HepG2 (cell line): Measurements from ENCODE around the gene CLCN2. TPM values are rescaled to one million over a fixed set of nuclear protein-coding genes. Genes with fewer than 3 reads are reported as not detected.

ENCODE experiments used
- BRD4 ChIP-seq: sonication (generic); formaldehyde crosslinking; IDR thresholded peaks from 2 replicates; pipeline ENCODE4 v1.4.0; 2020; ENCODE audit warnings: missing genetic modification reagents
- ETV5 ChIP-seq: IDR thresholded peaks from 2 replicates; pipeline ENCODE4 v1.6.1; 2018; ENCODE audit warnings: missing biosample characterization, missing genetic modification reagents, inconsistent platforms, borderline replicate concordance
- GLI4 ChIP-seq: sonication (generic); formaldehyde crosslinking; IDR thresholded peaks from 2 replicates; pipeline ENCODE4 v1.5.1; 2020; ENCODE audit warnings: missing genetic modification reagents, mild to moderate bottlenecking, moderate library complexity, borderline replicate concordance
- GPN1 ChIP-seq: sonication (generic); formaldehyde crosslinking; IDR thresholded peaks from 2 replicates; pipeline ENCODE4 v1.5.1; 2020; ENCODE audit warnings: missing genetic modification reagents, borderline replicate concordance
- HHEX ChIP-seq: IDR thresholded peaks from 2 replicates; pipeline ENCODE4 v1.6.1; 2016; ENCODE audit warnings: control low read depth
- HIVEP1 ChIP-seq: sonication (generic); formaldehyde crosslinking; IDR thresholded peaks from 2 replicates; pipeline ENCODE4 v1.4.0; 2020; ENCODE audit warnings: mild to moderate bottlenecking, missing genetic modification reagents
- JUND ChIP-seq: sonication (generic); formaldehyde crosslinking; IDR thresholded peaks from 2 replicates; pipeline ENCODE4 v1.8.0; 2022; ENCODE audit warnings: mild to moderate bottlenecking, missing genetic modification reagents
- NFE2L1 ChIP-seq: sonication (generic); formaldehyde crosslinking; IDR thresholded peaks from 2 replicates; pipeline ENCODE4 v1.4.0; 2020; ENCODE audit warnings: missing genetic modification reagents, mild to moderate bottlenecking, borderline replicate concordance
- PAF1 ChIP-seq: IDR thresholded peaks from 2 replicates; pipeline ENCODE4 v1.6.1; 2016; ENCODE audit warnings: missing genetic modification reagents, missing compliant biosample characterization
- PAX8 ChIP-seq: sonication (generic); formaldehyde crosslinking; IDR thresholded peaks from 2 replicates; pipeline ENCODE4 v1.8.0; 2022; ENCODE audit warnings: mild to moderate bottlenecking, missing genetic modification reagents, borderline replicate concordance
- RXRB ChIP-seq: IDR thresholded peaks from 2 replicates; pipeline ENCODE4 v1.6.1; 2016; ENCODE audit warnings: borderline replicate concordance, missing genetic modification reagents, missing compliant biosample characterization
- ZFAT ChIP-seq: sonication (generic); formaldehyde crosslinking; conservative IDR thresholded peaks from 2 replicates; pipeline ENCODE4 v1.8.1; 2023; ENCODE audit warnings: missing genetic modification reagents, inconsistent platforms
- ZFP36L1 ChIP-seq: sonication (generic); formaldehyde crosslinking; IDR thresholded peaks from 2 replicates; pipeline ENCODE4 v1.8.0; 2022; ENCODE audit warnings: mild to moderate bottlenecking, missing genetic modification reagents, moderate library complexity
- ZFP82 ChIP-seq: sonication (generic); formaldehyde crosslinking; IDR thresholded peaks from 2 replicates; pipeline ENCODE4 v1.5.1; 2020; ENCODE audit warnings: mild to moderate bottlenecking, missing genetic modification reagents, borderline replicate concordance
- ZMYM4 ChIP-seq: sonication (generic); formaldehyde crosslinking; IDR thresholded peaks from 2 replicates; pipeline ENCODE4 v1.8.1; 2023; ENCODE audit warnings: mild to moderate bottlenecking, missing genetic modification reagents
- ZNF256 ChIP-seq: sonication (generic); formaldehyde crosslinking; conservative IDR thresholded peaks from 2 replicates; pipeline ENCODE4 v1.4.0; 2020; ENCODE audit warnings: missing genetic modification reagents
- ZNF775 ChIP-seq: sonication (generic); formaldehyde crosslinking; IDR thresholded peaks from 2 replicates; pipeline ENCODE4 v1.4.0; 2020; ENCODE audit warnings: missing genetic modification reagents, mild to moderate bottlenecking, moderate library complexity, borderline replicate concordance
- polyA plus RNA-seq, 8 experiments: library from polyadenylated mRNA; depleted of rRNA in 3 of 8; stranded (reverse) in 7 of 8; unstranded in 1 of 8; fragments of >200 nt; fragmentation: Illumina TruSeq in 4 of 8; extraction: Trizol in 4 of 8; gene quantifications; 2 replicates each; pipeline versions ENCODE4 v1.2.1 to v1.2.3, GENCODE V29; 2011 to 2016; ENCODE audit warnings: low read depth in 4 of 8, missing spikeins in 1 of 8, mixed read lengths in 1 of 8; ENCODE audit not compliant: insufficient read depth in 1 of 8
- total RNA-seq, 5 experiments: library from RNA; depleted of rRNA; stranded (reverse); fragments of >200 nt; fragmentation: Illumina TruSeq; extraction: Trizol; gene quantifications; 2 replicates each; pipeline ENCODE4 v1.2.3, GENCODE V29; 2016; ENCODE audit warnings: low read depth in 1 of 5
- TF ChIP-seq, protein P1 (sequence below): sonication (generic); formaldehyde crosslinking; IDR thresholded peaks from 2 replicates; pipeline ENCODE4 v1.4.0; 2020; ENCODE audit warnings: mild to moderate bottlenecking, low read depth, missing genetic modification reagents
- TF ChIP-seq, protein P2 (sequence below): sonication (generic); formaldehyde crosslinking; IDR thresholded peaks from 2 replicates; pipeline ENCODE4 v1.4.0; 2020; ENCODE audit warnings: mild to moderate bottlenecking, low read depth, missing genetic modification reagents
- TF ChIP-seq, protein P3 (sequence below): sonication (generic); formaldehyde crosslinking; IDR thresholded peaks from 2 replicates; pipeline ENCODE4 v1.5.0; 2020; ENCODE audit warnings: mild to moderate bottlenecking, missing genetic modification reagents, borderline replicate concordance

Gene CLCN2
- total and polyA plus RNA-seq, 2 of the 13 experiments (the other 11 are each of a cell fraction or from before 2014, with no cell fraction given) = 11.4 to 13.5 TPM

DNA sequence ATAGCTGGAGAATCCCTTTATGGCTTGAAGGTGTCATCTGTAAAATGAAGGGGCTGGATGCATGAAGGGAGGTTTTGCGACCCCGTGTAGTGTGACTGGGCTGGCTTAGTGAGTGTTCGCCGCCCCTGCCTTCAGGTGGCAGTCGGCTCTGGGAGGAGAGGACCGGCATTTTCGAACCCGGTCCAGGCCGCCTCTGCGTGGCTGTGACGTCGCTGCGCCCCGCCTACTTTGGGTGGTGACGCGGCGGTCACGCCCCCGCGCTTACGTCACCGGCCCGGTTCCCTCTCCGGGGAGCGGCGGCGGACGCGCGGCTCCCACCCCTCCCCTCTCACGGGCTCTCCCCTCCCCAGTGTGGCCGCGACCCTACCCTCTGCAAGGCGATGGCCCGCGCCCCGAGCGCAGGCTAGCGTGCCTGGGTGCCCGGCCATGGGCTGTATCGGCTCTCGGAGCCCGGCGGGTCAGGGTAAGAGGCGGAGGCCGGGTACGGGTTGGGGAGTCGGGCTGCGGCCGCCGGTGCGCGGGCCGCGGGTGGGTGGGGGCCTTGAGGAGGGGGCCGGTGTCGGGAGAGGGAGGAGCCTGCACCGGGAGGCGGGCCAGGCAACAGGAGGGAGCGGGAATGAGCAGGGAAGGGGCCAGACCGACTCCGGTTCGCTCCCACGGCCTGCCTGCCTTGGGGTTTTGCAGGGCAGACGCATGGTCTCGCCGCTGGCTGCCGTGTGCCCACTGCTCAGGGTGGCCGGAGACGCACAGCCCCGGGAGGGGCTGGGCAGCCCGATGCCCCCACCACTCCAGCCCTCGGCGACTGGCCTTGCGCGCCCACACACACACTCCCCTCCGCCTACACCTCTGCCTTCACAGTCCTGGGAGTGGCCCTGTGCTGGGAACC is 25.5 kb downstream of the CLCN2 start (continued):
- TF ChIP-seq, protein P1, sequence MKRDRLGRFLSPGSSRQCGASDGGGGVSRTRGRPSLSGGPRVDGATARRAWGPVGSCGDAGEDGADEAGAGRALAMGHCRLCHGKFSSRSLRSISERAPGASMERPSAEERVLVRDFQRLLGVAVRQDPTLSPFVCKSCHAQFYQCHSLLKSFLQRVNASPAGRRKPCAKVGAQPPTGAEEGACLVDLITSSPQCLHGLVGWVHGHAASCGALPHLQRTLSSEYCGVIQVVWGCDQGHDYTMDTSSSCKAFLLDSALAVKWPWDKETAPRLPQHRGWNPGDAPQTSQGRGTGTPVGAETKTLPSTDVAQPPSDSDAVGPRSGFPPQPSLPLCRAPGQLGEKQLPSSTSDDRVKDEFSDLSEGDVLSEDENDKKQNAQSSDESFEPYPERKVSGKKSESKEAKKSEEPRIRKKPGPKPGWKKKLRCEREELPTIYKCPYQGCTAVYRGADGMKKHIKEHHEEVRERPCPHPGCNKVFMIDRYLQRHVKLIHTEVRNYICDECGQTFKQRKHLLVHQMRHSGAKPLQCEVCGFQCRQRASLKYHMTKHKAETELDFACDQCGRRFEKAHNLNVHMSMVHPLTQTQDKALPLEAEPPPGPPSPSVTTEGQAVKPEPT (CRISPR knock-in tag) = 0 out of 2 replicates have a peak, but pooled peaks have one; percentile 21
- TF ChIP-seq ZNF775 (CRISPR knock-in tag) = no peak
- TF ChIP-seq ZNF256 = no peak
- no peak for TF ChIP-seq ZFAT (CRISPR knock-in tag)
- no peak for TF ChIP-seq HHEX (CRISPR knock-in tag)
- peak; percentile 59; the same call in 1 of the 2 replicates for TF ChIP-seq JUND (CRISPR knock-in tag)
- no peak for TF ChIP-seq BRD4
- no peak for TF ChIP-seq NFE2L1 (CRISPR knock-in tag)
- no peak for TF ChIP-seq ETV5 (CRISPR knock-in tag)
- no peak for TF ChIP-seq PAX8
- TF ChIP-seq ZFP36L1 = no peak
- 0 out of 2 replicates have a peak, but pooled peaks have one; percentile 55 for TF ChIP-seq HIVEP1 (CRISPR knock-in tag)
- TF ChIP-seq, protein P2, sequence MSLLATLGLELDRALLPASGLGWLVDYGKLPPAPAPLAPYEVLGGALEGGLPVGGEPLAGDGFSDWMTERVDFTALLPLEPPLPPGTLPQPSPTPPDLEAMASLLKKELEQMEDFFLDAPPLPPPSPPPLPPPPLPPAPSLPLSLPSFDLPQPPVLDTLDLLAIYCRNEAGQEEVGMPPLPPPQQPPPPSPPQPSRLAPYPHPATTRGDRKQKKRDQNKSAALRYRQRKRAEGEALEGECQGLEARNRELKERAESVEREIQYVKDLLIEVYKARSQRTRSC (CRISPR knock-in tag) = no peak
- no peak; the same call in 1 of the 2 replicates for TF ChIP-seq ZMYM4 (CRISPR knock-in tag)
- 0 out of 2 replicates have a peak, but pooled peaks have one; percentile 35 for TF ChIP-seq RXRB
- TF ChIP-seq GLI4 = no peak
- TF ChIP-seq PAF1 (CRISPR knock-in tag) = peak; percentile 80
- TF ChIP-seq ZFP82 (CRISPR knock-in tag) = peak; percentile 73; the same call in 1 of the 2 replicates
- TF ChIP-seq, protein P3, sequence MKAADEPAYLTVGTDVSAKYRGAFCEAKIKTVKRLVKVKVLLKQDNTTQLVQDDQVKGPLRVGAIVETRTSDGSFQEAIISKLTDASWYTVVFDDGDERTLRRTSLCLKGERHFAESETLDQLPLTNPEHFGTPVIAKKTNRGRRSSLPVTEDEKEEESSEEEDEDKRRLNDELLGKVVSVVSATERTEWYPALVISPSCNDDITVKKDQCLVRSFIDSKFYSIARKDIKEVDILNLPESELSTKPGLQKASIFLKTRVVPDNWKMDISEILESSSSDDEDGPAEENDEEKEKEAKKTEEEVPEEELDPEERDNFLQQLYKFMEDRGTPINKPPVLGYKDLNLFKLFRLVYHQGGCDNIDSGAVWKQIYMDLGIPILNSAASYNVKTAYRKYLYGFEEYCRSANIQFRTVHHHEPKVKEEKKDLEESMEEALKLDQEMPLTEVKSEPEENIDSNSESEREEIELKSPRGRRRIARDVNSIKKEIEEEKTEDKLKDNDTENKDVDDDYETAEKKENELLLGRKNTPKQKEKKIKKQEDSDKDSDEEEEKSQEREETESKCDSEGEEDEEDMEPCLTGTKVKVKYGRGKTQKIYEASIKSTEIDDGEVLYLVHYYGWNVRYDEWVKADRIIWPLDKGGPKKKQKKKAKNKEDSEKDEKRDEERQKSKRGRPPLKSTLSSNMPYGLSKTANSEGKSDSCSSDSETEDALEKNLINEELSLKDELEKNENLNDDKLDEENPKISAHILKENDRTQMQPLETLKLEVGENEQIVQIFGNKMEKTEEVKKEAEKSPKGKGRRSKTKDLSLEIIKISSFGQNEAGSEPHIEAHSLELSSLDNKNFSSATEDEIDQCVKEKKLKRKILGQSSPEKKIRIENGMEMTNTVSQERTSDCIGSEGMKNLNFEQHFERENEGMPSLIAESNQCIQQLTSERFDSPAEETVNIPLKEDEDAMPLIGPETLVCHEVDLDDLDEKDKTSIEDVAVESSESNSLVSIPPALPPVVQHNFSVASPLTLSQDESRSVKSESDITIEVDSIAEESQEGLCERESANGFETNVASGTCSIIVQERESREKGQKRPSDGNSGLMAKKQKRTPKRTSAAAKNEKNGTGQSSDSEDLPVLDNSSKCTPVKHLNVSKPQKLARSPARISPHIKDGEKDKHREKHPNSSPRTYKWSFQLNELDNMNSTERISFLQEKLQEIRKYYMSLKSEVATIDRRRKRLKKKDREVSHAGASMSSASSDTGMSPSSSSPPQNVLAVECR (CRISPR knock-in tag) = peak; percentile 83
- no peak for TF ChIP-seq GPN1 (CRISPR knock-in tag)
